ENCODE measurements around the gene PARP1.

GRCh38 chr1:226378071-226378470 lies 29.8 kb downstream of the PARP1 start:
- no peak for TF ChIP-seq CTCF (IDR thresholded peaks at IDR 0.05)
- TF ChIP-seq EZH2phosphoT487 (IDR thresholded peaks at IDR 0.05) = no peak
- no peak for TF ChIP-seq EZH2 (IDR thresholded peaks at IDR 0.05)

Data from neural progenitor cell (in vitro differentiated cells).